22Rv1 (cell line): ENCODE results near the gene PMEL.

ENCODE experiments used
- CTCF ChIP-seq: fragments of 450-650 bp; IDR thresholded peaks from 2 replicates; pipeline ENCODE4 v1.5.1; 2017; ENCODE audit warnings: mild to moderate bottlenecking
- ZFX ChIP-seq: fragments of 450-650 bp; IDR thresholded peaks from 2 replicates; pipeline ENCODE4 v1.6.1; 2017; ENCODE audit warnings: antibody characterized with exemption, borderline replicate concordance

GRCh38 chr12:55985341-55985740 lies 19.5 kb upstream of the PMEL start:
- TF ChIP-seq CTCF = no peak
- no peak for TF ChIP-seq ZFX
